Nephron (organoid): ENCODE data around the gene HMOX1.
A peak's percentile ranks its signal among the peaks of the same experiment; 100 is the strongest.

Experiments used
- H3K27ac Mint-ChIP-seq, 3 experiments: 2 replicates each; pipeline ENCODE4 v1.8.0; 2020; ENCODE audit warnings: mixed read lengths in 3 of 3, mild to moderate bottlenecking in 2 of 3, moderate library complexity in 1 of 3
- H3K27me3 Mint-ChIP-seq: 2 replicates; pipeline ENCODE4 v1.8.0; 2021; ENCODE audit warnings: low read depth, mild to moderate bottlenecking, moderate library complexity, mixed read lengths
- H3K36me3 Mint-ChIP-seq: 2 replicates; pipeline ENCODE4 v1.8.0; 2020; ENCODE audit warnings: low read depth, mixed read lengths
- H3K4me1 Mint-ChIP-seq: 2 replicates; pipeline ENCODE4 v1.8.0; 2020; ENCODE audit warnings: mixed read lengths
- H3K4me3 Mint-ChIP-seq, 3 experiments: 2 replicates each; pipeline ENCODE4 v1.8.0; 2020; ENCODE audit warnings: mild to moderate bottlenecking in 3 of 3, mixed read lengths in 3 of 3, moderate library complexity in 2 of 3
- H3K9me3 Mint-ChIP-seq: 2 replicates; pipeline ENCODE4 v1.8.0; 2020; ENCODE audit warnings: mixed read lengths
- TF ChIP-seq, protein P1 (sequence below), 3 experiments: fragments of 200-600 bp; sonication (generic); IDR thresholded peaks; one replicate each; pipeline ENCODE4 v1.5.0; 2021; ENCODE audit warnings: antibody characterized with exemption in 3 of 3; ENCODE audit not compliant: unreplicated experiment in 3 of 3

The HMOX1 gene

DNA sequence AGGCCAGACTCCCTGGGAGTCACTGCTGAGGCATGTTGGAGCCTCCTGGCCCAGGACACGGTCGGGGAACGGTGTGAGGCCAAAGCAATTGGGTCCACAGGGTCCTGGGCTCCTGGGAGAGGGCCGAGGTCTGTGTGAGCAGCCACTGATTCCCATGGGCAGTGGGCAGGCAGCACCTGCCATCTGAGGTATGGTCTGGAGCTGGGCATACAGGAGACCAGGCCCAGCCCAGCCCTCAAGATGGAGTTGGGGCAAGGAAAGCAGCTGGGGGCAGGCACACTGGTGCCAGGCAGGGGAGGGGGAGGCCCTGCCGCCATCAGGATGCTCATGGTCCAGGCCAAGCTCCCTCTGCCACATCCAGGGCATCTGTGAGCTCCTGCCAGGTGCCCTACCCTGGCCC lies 32.2 kb upstream of the HMOX1 start:
- peaks cover 26% of the 10 kb centered on the region for H3K4me1 Mint-ChIP-seq
- H3K9me3 Mint-ChIP-seq, result no peaks in the 10 kb centered on the region
- H3K27ac Mint-ChIP-seq, result no peak overlapping the region
- no peak overlapping the region for H3K4me3 Mint-ChIP-seq
- no peaks in the 10 kb centered on the region for H3K27me3 Mint-ChIP-seq
- no peaks in the 10 kb centered on the region for H3K36me3 Mint-ChIP-seq
- TF ChIP-seq, protein P1, sequence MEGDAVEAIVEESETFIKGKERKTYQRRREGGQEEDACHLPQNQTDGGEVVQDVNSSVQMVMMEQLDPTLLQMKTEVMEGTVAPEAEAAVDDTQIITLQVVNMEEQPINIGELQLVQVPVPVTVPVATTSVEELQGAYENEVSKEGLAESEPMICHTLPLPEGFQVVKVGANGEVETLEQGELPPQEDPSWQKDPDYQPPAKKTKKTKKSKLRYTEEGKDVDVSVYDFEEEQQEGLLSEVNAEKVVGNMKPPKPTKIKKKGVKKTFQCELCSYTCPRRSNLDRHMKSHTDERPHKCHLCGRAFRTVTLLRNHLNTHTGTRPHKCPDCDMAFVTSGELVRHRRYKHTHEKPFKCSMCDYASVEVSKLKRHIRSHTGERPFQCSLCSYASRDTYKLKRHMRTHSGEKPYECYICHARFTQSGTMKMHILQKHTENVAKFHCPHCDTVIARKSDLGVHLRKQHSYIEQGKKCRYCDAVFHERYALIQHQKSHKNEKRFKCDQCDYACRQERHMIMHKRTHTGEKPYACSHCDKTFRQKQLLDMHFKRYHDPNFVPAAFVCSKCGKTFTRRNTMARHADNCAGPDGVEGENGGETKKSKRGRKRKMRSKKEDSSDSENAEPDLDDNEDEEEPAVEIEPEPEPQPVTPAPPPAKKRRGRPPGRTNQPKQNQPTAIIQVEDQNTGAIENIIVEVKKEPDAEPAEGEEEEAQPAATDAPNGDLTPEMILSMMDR (IDR thresholded peaks at IDR 0.05; ENCODE audit: unreplicated experiment in 3 of 3), result no peak

DNA sequence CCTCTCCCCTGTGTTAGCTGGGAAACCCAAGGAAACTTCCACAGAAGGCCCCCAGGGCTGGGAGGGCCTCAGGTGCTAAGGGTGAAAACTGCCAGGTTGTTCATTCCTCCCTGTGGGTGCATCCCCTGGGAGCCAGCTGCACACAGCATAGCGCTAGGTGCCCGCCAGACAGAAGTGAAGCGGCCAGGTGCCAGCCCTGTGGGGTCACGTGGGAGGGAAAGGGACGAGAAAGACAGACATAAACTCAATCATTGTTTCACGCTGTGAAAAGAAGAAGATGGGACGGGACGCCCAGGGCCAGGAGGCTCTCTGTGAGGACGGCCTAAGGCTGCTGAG lies 31.6 kb upstream of the HMOX1 start:
- H3K27me3 Mint-ChIP-seq, result no peaks in the 10 kb centered on the region
- H3K4me1 Mint-ChIP-seq, result peaks cover 26% of the 10 kb centered on the region
- no peaks in the 10 kb centered on the region for H3K9me3 Mint-ChIP-seq
- peak overlapping the region; percentile 75 to 92 (median 92) for H3K27ac Mint-ChIP-seq
- TF ChIP-seq, protein P1 (IDR thresholded peaks at IDR 0.05; ENCODE audit: unreplicated experiment in 3 of 3), result no peak
- no peaks in the 10 kb centered on the region for H3K36me3 Mint-ChIP-seq
- H3K4me3 Mint-ChIP-seq, result peak overlapping the region in 2 of 3 experiments; percentile 26 to 54

DNA sequence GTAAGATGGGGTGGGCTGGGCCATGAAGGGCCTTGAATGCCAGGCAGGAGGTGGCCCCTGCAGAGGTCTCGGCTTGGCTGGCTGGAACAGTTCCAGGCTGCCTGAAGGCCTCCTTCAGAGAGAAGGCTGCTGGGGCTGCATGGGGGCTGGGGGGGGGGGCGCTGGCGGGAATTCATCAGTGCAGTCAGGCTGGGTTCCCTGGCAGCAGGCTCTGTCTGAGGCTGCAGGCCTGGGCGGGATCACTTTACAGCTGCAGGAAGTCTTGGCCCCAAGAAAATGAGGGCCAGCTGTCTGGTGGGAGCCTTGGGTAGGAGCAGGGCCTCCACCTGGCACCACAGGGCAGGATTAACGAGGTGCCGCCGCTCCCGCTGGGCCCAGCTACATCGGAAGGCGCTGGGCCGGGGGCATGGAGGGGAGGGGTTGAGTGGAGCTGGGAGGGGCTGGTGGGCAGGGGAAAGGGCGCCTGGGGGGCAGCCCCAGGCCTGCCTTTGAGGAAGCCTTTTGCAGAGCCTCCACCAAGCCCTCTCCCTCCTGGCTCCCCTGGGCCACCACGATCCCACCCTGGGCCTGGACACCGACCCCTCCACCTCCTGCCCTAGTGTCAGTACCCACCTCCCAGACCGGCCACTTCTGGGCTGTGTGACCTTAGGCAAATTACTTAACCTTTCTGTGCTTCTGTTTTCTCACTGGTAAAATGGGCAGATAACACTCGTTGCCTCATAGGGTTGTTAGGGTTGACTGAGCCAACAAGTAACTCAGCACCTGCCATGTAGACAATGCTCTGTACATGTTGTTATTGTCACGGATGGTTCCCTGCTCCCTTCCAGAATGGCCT lies 31.0 kb upstream of the HMOX1 start:
- TF ChIP-seq, protein P1 (IDR thresholded peaks at IDR 0.05; ENCODE audit: unreplicated experiment in 3 of 3), result no peak
- Mint-ChIP-seq H3K27me3 (no peaks in the 10 kb centered on the region), H3K4me3 (peak overlapping the region; percentile 85 to 92 (median 86)), H3K27ac (peak overlapping the region; percentile 80 to 92 (median 92)), H3K36me3 (no peaks in the 10 kb centered on the region), H3K9me3 (no peaks in the 10 kb centered on the region), H3K4me1 (peaks cover 26% of the 10 kb centered on the region)

DNA sequence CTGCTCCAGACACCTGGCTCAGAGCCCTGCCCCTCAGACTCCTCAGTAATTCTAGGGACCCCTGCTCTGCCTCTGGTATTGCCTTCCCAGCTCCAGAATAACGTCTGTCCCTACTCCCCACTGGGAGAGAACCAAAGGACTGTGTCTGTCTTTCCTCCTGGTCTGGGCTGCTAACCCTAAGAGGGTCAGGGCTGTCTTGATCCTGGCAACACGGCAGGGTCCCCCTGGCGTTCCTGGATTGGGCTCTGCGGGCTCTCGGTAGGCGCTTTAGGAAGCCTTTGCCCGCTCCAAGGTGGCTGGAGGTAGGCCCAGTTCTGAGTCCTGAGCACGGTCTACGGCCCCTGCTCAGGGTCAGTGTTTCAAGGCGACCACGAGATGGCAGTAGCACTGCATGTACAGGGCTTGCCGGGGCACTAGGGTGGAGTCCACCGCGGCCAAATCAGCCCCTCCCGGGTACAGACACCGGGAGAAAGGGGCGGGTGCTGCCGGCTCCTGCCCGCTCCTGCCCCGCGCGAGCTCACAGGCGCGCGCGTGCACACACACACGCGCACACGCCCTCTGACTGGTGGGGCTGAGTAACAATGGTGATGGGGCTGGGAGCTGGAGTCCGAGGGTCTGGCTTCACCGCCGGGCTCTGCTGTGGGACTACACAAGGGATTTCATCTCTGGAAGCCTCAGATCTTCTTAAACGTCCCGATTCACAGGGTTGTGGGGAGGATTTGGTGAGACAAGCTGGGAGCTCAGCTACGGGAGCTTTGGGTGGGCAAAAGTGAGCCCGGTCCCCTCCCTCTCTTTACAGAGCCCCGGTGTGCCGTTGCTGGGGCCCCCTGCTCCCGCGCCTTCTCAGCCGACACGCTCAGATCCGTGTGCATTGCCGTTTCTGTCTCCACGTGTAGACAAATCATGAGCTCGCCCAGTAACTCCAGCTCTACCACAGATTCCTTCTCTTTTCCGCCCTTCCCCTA lies 30.1 kb upstream of the HMOX1 start:
- Mint-ChIP-seq H3K4me3 (peak overlapping the region; percentile 85 to 92 (median 86)), H3K36me3 (no peaks in the 10 kb centered on the region), H3K27ac (peak overlapping the region; percentile 80 to 92 (median 92)), H3K4me1 (peaks cover 32% of the 10 kb centered on the region), H3K9me3 (no peaks in the 10 kb centered on the region), H3K27me3 (no peaks in the 10 kb centered on the region)
- TF ChIP-seq, protein P1 (IDR thresholded peaks at IDR 0.05; ENCODE audit: unreplicated experiment in 3 of 3), result peak; percentile 94 to 97 (median 95)

DNA sequence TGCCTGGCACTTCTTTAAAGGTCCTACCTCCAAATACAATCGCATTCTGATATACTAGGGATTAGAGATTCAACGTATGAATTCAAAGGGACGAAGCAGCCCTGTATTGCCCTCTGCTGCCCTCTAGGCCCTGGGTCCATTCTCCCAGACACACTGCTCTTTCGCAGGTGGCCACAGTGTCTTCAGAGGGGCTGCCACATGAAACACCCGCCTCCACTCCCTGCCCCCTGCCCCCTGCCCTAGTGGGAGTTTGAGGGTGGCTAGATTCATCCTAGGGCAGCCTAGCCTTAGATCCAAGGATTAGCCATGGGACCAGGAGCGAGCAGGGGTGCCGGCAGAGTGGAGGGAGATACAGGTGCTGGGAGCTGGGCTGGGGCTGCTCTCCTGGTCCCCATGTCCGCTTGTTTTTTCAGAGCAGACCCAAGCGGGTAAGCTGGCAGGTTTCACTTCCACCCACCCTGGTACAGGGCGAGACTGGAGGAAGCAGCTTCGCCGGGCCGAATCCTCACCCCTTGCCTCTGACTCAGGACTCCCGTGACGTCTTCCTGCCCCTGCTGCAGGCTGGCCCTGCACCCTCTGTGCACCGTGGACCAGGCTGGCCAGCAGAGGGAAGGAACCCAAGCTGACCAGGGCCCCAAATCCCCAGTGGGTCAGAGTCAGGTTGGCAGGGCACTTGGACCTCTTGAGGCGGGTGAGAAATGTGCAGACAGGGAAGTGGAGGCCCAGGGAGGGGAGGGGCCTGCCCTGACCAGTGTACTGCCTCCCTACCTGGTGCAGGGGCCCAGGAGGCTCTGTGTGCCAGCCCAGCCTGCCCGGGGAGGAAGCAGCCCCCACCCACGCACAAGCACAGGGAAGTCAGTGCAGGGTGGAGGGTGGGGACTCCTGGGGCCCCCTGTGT lies 28.4 kb upstream of the HMOX1 start:
- H3K9me3 Mint-ChIP-seq, result no peaks in the 10 kb centered on the region
- no peaks in the 10 kb centered on the region for H3K36me3 Mint-ChIP-seq
- H3K27me3 Mint-ChIP-seq, result peaks cover 3% of the 10 kb centered on the region
- H3K4me1 Mint-ChIP-seq, result peaks cover 34% of the 10 kb centered on the region
- TF ChIP-seq, protein P1 (IDR thresholded peaks at IDR 0.05; ENCODE audit: unreplicated experiment in 3 of 3), result no peak
- no peak overlapping the region for H3K27ac Mint-ChIP-seq
- H3K4me3 Mint-ChIP-seq, result peak overlapping the region; percentile 46 to 92 (median 85)
